ENCODE data around the gene USP37.

USP37 gene

GRCh38 chr2:218566296-218566695 is 1.9 kb downstream of the USP37 start:
- no peak for TF ChIP-seq CTCF (IDR thresholded peaks at IDR 0.05)

GRCh38 chr2:218564056-218564455 is 4.1 kb downstream of the USP37 start:
- no peak for TF ChIP-seq CTCF (IDR thresholded peaks at IDR 0.05)

GRCh38 chr2:218558986-218559385 is 9.2 kb downstream of the USP37 start:
- TF ChIP-seq CTCF (IDR thresholded peaks at IDR 0.05) = no peak

GRCh38 chr2:218557941-218558340 is 10.2 kb downstream of the USP37 start:
- TF ChIP-seq CTCF (IDR thresholded peaks at IDR 0.05) = no peak

- no peak for TF ChIP-seq CTCF (IDR thresholded peaks at IDR 0.05)
Measured at GRCh38 chr2:218555527-218555926, 12.6 kb downstream of the USP37 start.

GRCh38 chr2:218547978-218548377 is 20.2 kb downstream of the USP37 start:
- no peak for TF ChIP-seq CTCF (IDR thresholded peaks at IDR 0.05)

GRCh38 chr2:218547511-218547910 is 20.6 kb downstream of the USP37 start:
- TF ChIP-seq CTCF (IDR thresholded peaks at IDR 0.05) = no peak

GRCh38 chr2:218546012-218546411 is 22.1 kb downstream of the USP37 start:
- no peak for TF ChIP-seq CTCF (IDR thresholded peaks at IDR 0.05)
